GM12865 (cell line): ENCODE data around the gene NUSAP1.
"Not testable (repeated sequence)": the region's sequence is repeated elsewhere in the genome, so short reads cannot be mapped to it uniquely, and the experiment has no call there.

Experiments used
- DNase-seq: peaks from one replicate; pipeline ENCODE4 v3.0.0; 2010; ENCODE audit warnings: low read depth
- H3K4me3 ChIP-seq: 2 replicates; pipeline ENCODE4 v1.5.1; 2011; ENCODE audit warnings: mild to moderate bottlenecking, low read depth, low read length, control low read depth
- TF ChIP-seq, protein P1 (sequence below): IDR thresholded peaks from 2 replicates; pipeline ENCODE4 v1.5.1; 2011; ENCODE audit warnings: low read length, control low read depth, low read depth, inconsistent platforms; ENCODE audit not compliant: insufficient read depth; ENCODE audit errors: missing control alignments

The NUSAP1 gene

DNA sequence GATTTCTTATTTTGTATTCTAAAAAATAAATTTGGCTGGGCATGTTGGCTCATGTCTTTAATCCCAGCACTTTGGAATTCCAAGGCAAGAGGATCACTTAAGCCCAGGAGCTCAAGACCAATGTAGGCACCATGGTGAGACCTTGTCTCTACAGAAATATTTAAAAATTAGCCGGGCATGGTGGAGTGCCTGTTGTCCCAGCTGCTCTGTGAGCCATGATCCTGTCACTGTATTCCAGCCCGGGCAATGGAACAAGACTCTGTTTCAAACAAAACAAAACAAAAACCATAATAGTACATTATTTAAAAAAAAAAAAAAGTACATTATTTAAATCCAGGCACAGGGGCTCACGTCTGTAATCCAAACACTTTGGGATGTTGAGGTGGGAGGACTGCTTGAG, 78.8 kb downstream of the NUSAP1 start:
- DNase-seq = no peak
- H3K4me3 ChIP-seq = no peak overlapping the region
- TF ChIP-seq, protein P1, sequence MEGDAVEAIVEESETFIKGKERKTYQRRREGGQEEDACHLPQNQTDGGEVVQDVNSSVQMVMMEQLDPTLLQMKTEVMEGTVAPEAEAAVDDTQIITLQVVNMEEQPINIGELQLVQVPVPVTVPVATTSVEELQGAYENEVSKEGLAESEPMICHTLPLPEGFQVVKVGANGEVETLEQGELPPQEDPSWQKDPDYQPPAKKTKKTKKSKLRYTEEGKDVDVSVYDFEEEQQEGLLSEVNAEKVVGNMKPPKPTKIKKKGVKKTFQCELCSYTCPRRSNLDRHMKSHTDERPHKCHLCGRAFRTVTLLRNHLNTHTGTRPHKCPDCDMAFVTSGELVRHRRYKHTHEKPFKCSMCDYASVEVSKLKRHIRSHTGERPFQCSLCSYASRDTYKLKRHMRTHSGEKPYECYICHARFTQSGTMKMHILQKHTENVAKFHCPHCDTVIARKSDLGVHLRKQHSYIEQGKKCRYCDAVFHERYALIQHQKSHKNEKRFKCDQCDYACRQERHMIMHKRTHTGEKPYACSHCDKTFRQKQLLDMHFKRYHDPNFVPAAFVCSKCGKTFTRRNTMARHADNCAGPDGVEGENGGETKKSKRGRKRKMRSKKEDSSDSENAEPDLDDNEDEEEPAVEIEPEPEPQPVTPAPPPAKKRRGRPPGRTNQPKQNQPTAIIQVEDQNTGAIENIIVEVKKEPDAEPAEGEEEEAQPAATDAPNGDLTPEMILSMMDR = no peak

DNA sequence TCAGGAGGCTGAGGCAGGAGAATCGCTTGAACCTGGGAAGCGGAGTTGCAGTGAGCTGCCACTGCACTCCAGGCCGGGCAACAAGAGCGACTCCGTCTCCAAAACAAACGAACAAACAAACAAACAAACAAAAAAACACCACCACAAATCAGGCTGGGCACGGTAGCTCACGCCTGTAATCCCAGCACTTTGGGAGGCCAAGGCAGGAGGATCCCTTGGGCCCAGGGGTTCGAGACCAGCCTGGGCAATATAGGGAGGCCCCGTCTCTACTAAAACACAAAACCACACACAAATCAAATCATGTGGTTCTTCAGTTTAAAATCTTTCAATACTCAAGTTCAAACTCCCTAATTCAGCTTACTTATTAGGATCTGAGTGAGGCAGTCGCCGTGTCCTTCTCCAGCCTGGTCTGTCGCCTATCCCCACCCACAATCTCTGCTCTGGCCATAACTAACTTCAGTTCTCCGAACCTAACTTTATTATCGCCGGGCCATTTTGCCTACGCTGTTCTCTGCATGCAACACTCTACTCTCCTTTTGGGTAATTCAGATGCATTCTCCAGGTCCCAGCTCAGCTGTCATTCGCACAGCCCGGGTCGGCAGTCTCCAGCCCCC, 83.6 kb downstream of the NUSAP1 start:
- no peak for DNase-seq
- peak overlapping the region; percentile 98 for H3K4me3 ChIP-seq
- TF ChIP-seq, protein P1 = no peak

DNA sequence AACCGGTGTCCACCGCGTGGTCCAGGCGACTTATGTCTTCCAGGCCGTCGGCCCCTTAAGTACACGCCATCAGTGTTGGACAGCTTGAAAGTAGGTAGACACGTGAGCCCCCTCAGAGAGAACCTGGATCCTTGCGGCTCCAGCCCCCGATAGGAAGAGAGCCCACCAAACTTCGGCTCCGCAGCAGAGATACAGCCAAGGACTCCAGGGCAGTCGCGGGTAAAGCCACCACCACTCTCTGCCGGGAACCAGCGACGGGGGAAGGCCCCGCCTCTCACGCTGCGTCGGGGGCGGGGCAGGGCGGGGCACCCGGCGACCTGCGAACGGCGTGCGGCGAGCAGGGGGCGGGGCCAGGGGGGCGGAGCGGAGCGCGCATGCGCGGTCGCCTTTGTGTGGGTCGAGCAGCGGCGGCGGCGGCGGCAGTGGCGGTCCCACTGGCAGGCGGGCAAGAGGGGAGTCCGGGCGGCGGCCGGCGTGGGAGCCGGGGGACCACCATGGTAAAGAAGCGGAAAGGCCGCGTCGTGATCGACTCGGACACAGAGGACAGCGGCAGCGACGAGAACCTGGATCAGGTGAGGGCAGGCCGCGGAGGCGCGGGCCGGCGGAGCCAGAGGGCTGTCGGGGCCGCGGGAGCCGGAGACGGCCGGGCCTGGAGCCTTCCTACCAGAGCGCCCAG, 84.2 kb downstream of the NUSAP1 start, which contains the start of gene RTF1:
TSS of gene RTF1 (plus strand) at position 354 of the 676 bp plus-strand sequence. CDS start at position 375, 21 bp downstream.
- peak; percentile 96 for DNase-seq
- peak within 1 kb of the TSS; percentile 98 for H3K4me3 ChIP-seq
- TF ChIP-seq, protein P1 = no peak

DNA sequence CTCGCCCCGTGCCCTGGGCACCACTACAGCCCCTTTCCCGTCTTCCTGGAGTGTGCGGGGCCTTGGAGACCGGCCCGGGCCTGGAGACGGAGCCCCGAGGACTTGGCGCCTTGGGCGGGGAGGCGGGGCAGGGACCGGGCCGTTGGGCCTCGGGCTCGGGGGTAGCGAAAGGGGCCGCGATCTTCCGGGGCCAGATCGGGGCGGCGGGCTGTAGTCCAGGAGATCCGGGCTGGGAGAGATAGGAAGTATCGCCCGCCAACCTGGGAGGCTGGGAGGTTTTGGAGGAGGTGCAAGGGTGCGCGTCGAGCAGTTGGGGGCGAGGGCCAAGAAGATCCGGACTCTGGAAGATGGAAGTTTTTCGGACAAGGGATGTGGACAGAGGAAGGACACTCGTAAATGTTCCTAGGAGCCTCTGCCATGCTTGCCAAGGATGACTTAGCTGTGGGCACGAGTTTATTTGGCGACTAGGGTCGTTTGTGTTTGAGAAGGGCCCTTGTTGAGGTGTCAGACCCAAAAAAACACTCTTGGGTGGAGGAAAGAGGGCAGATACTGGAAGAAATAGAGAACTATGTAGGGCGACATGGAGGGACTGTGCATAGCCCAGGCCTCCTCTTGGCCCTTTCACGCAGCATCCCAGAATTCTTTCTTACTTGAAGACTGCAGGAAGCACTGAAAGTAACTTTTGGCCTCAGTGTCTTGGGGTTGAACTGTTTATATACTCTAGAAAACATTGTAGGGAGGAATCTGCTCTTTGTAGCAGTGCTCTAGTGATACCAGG, 84.9 kb downstream of the NUSAP1 start:
- DNase-seq = peak; percentile 44
- TF ChIP-seq, protein P1 = no peak
- peak overlapping the region; percentile 57 for H3K4me3 ChIP-seq

DNA sequence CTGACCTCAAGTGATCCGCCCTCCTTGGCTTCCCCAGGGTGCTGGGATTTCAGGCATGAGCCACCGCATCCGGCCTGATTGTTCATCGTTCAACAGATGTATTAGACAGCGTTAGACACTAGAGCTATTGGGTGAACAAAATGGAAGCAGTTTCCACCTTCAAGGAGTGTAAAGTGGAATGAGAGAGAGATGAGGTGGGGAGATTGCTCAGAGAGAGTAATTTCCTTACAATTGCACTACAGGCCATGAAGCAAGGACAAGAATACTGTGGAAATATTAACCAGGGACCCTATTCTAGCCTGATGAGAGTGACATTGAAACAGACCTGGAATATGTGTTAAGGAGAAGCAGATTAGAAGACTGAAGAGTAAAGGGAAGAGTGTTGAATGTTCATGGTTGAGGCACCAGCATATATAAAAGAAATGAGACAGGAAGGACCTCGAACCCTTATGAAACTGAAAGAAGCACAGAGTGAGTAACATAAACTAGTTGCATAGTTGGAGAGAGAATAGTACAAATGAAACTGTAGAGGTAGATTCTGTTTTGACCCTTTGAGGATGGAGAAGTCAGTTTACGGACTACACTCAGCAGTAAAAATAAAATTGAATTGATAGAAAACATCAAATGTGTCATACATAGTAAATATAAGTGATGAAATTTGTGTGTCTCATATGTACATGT, 91.4 kb downstream of the NUSAP1 start:
- peak; percentile 77 for DNase-seq
- peak overlapping the region; percentile 33 for H3K4me3 ChIP-seq
- TF ChIP-seq, protein P1 = no peak

DNA sequence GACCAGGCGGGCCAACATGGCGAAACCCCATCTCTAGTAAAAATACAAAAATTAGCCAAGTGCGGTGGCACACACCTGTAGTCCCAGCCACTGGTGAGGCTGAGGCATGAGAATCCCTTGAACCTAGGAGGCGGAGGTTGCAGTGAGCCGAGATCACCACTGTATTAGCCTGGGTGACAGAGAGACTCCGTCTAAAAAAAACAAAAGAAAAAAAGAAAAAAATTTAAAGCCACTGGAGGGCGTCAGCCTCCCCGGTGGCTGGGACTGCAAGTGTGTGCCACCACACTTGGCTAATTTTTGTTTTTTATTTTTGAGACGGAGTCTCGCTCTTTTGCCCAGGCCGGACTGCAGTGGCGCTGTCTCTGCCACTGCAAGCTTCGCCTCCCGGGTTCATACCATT, 92.1 kb downstream of the NUSAP1 start:
- DNase-seq = no peak
- H3K4me3 ChIP-seq = peak overlapping the region; percentile 33; the same call in 1 of the 2 replicates
- TF ChIP-seq, protein P1 = no peak

DNA sequence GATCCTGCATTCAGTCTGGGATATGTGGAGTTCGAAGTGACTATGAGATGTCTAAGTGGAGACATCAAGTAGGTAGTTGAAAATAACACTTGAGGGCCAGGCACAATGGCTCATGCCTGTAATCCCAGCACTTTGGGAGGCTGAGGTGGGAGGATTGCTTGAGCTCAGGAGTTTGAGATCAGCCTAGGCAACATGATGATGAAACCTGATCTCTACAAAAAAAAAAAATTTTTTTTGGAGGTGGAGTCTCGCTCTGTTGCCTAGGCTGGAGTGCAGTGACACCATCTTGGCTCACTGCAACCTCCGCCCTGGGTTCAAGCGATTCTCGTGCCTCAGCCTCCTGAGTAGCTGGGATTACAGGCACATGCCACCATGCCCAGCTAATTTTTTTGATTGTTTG, 93.2 kb downstream of the NUSAP1 start:
- DNase-seq, H3K4me3 ChIP-seq: not testable (repeated sequence)
